K562 (cell line): Measurements from ENCODE around the gene SPTBN4. TPM values are rescaled to one million over a fixed set of nuclear protein-coding genes. Genes with fewer than 3 reads are reported as not detected.

Source experiments
- ADNP ChIP-seq: fragments of 200-800 bp; sonication (Bioruptor generic); IDR thresholded peaks from 2 replicates; pipeline ENCODE4 v1.6.1; 2016; ENCODE audit warnings: missing genetic modification characterization, missing compliant biosample characterization
- FUS ChIP-seq: fragments of 200-400 bp; formaldehyde crosslinking; optimal IDR thresholded peaks from 2 replicates; pipeline ENCODE3; 2017; ENCODE audit warnings: low read depth, low read length
- GABPB2 ChIP-seq: fragments of 250-450 bp; sonication (Bioruptor Pico); conservative IDR thresholded peaks from 2 replicates; pipeline ENCODE4 v1.5.1; 2021; ENCODE audit warnings: mild to moderate bottlenecking
- KLF1 ChIP-seq: fragments of 450-650 bp; IDR thresholded peaks from 2 replicates; pipeline ENCODE4 v1.6.1; 2016; ENCODE audit warnings: missing genetic modification characterization, missing compliant biosample characterization
- MYNN ChIP-seq, 2 experiments: sonication (generic); formaldehyde crosslinking in 1 of 2; IDR thresholded peaks; 2 replicates each; pipeline versions ENCODE4 v1.5.0 to v1.6.1; 2016 to 2020; ENCODE audit warnings: antibody characterized with exemption in 1 of 2, missing genetic modification reagents in 1 of 2
- NFE2 ChIP-seq: IDR thresholded peaks from 2 replicates; pipeline ENCODE4 v1.6.1; 2014; ENCODE audit warnings: antibody characterized with exemption, low read depth
- NFRKB ChIP-seq: fragments of 450-650 bp; IDR thresholded peaks from 2 replicates; pipeline ENCODE4 v1.6.1; 2016; ENCODE audit warnings: low read depth
- TARDBP ChIP-seq: fragments of 450-650 bp; IDR thresholded peaks from 2 replicates; pipeline ENCODE4 v1.6.1; 2016
- TEAD2 ChIP-seq: fragments of 450-650 bp; IDR thresholded peaks from 2 replicates; pipeline ENCODE4 v1.6.1; 2016; ENCODE audit warnings: missing genetic modification characterization, control low read depth, missing compliant biosample characterization
- ZNF354B ChIP-seq: fragments of 250-450 bp; sonication (Bioruptor Pico); IDR thresholded peaks from 2 replicates; pipeline ENCODE4 v1.4.0; 2020
- ZSCAN29 ChIP-seq: fragments of 450-650 bp; IDR thresholded peaks from 2 replicates; pipeline ENCODE4 v1.6.1; 2017
- polyA plus RNA-seq, 8 experiments: library from polyadenylated mRNA; depleted of rRNA in 4 of 8; stranded (reverse) in 5 of 8; unstranded in 3 of 8; fragments of >200 nt; fragmentation: Nextera tagmentation in 2 of 8; fragmentation: Illumina TruSeq in 1 of 8; extraction: Ambion mirVana in 2 of 8; extraction: Trizol in 1 of 8; gene quantifications; 2 replicates each; pipeline versions ENCODE4 v1.2.1 to v1.2.3, GENCODE V29; 2011 to 2014; ENCODE audit warnings: inconsistent platforms in 1 of 8, missing spikeins in 1 of 8
- total RNA-seq, 7 experiments: library from RNA; depleted of rRNA in 6 of 7; stranded (reverse); fragments of >200 nt in 6 of 7; fragmentation: Illumina TruSeq in 2 of 7; extraction: Trizol in 2 of 7; gene quantifications; 2 replicates each; pipeline versions ENCODE4 v1.2.1 to v1.2.3, GENCODE V29; 2011 to 2021; ENCODE audit warnings: low replicate concordance in 1 of 7
- TF ChIP-seq, protein P1 (sequence below): fragments of 250-450 bp; sonication (Bioruptor Pico); IDR thresholded peaks from 2 replicates; pipeline ENCODE4 v1.4.0; 2020; ENCODE audit warnings: mild to moderate bottlenecking, moderate library complexity, borderline replicate concordance
- TF ChIP-seq, protein P2 (sequence below): fragments of 450-650 bp; formaldehyde crosslinking; IDR thresholded peaks from 2 replicates; pipeline ENCODE4 v1.4.0; 2020; ENCODE audit warnings: mild to moderate bottlenecking, moderate library complexity
- TF ChIP-seq, protein P3 (sequence below): fragments of 250-450 bp; sonication (Bioruptor Pico); IDR thresholded peaks from 2 replicates; pipeline ENCODE4 v1.8.0; 2022; ENCODE audit warnings: inconsistent platforms, mild to moderate bottlenecking, moderate library complexity, borderline replicate concordance
- TF ChIP-seq, protein P4 (sequence below): fragments of 450-650 bp; IDR thresholded peaks from 2 replicates; pipeline ENCODE4 v1.6.1; 2016; ENCODE audit warnings: antibody characterized with exemption
- TF ChIP-seq, protein P5 (sequence below): sonication (generic); formaldehyde crosslinking; IDR thresholded peaks from 2 replicates; pipeline ENCODE4 v1.8.0; 2023; ENCODE audit warnings: mild to moderate bottlenecking, missing genetic modification reagents

SPTBN4 gene
- total and polyA plus RNA-seq, 9 of the 15 experiments (the other 6 are each of a cell fraction or from before 2014, with no cell fraction given), result 0.01 to 1.5 (median 0.86) TPM

DNA sequence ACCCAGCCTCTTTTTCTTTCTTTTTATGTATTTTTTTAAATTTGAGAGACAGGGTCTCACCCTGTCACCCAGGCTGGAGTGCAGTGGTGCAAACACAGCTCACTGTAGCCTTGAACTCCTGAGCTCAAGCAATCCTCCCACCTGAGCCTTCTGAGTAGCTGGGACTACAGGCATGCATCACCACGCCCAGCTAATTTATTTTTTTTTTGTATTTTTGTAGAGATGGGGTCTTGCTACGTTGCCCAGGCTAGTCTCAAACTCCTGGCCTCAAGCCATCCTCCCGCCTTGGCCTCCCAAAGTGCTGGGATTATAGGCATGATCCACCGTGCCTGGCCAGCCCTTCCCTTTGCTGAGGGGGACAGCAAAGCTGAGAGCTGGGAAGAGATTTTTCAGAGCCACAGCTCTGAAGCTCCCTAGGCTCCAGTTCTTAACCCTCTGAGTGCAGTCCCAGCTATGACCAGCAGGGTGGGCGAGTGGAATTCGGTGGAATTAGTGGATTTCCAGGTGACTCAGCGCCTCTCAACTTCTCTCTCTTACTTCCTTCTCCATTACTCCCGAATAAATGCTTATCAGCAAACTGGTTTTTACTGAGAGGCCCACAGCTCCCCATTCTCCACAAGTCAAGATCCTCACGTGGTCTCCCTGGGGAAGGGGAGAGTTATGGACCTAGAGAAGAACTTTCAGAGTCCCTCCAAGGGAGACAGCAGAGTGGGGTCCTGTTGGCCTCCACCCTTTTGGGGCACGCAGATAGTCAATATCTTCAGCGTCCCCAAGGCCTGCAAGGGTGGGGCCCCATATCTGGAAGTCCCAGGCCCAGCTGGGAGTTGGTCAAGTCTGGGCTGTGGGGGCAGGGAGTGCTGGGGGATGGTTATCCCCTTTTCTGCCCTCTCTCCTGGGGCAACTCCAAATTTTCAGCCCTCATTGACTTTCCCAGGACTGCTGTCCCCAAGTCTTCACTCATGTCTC is 2.5 kb upstream of the SPTBN4 start (continued):
- TF ChIP-seq, protein P1, sequence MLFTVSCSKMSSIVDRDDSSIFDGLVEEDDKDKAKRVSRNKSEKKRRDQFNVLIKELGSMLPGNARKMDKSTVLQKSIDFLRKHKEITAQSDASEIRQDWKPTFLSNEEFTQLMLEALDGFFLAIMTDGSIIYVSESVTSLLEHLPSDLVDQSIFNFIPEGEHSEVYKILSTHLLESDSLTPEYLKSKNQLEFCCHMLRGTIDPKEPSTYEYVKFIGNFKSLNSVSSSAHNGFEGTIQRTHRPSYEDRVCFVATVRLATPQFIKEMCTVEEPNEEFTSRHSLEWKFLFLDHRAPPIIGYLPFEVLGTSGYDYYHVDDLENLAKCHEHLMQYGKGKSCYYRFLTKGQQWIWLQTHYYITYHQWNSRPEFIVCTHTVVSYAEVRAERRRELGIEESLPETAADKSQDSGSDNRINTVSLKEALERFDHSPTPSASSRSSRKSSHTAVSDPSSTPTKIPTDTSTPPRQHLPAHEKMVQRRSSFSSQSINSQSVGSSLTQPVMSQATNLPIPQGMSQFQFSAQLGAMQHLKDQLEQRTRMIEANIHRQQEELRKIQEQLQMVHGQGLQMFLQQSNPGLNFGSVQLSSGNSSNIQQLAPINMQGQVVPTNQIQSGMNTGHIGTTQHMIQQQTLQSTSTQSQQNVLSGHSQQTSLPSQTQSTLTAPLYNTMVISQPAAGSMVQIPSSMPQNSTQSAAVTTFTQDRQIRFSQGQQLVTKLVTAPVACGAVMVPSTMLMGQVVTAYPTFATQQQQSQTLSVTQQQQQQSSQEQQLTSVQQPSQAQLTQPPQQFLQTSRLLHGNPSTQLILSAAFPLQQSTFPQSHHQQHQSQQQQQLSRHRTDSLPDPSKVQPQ (CRISPR knock-in tag), result no peak
- TF ChIP-seq, protein P2, sequence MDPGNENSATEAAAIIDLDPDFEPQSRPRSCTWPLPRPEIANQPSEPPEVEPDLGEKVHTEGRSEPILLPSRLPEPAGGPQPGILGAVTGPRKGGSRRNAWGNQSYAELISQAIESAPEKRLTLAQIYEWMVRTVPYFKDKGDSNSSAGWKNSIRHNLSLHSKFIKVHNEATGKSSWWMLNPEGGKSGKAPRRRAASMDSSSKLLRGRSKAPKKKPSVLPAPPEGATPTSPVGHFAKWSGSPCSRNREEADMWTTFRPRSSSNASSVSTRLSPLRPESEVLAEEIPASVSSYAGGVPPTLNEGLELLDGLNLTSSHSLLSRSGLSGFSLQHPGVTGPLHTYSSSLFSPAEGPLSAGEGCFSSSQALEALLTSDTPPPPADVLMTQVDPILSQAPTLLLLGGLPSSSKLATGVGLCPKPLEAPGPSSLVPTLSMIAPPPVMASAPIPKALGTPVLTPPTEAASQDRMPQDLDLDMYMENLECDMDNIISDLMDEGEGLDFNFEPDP (CRISPR knock-in tag), result no peak
- TF ChIP-seq, protein P3, sequence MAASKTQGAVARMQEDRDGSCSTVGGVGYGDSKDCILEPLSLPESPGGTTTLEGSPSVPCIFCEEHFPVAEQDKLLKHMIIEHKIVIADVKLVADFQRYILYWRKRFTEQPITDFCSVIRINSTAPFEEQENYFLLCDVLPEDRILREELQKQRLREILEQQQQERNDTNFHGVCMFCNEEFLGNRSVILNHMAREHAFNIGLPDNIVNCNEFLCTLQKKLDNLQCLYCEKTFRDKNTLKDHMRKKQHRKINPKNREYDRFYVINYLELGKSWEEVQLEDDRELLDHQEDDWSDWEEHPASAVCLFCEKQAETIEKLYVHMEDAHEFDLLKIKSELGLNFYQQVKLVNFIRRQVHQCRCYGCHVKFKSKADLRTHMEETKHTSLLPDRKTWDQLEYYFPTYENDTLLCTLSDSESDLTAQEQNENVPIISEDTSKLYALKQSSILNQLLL (CRISPR knock-in tag), result no peak
- peak; percentile 98 for TF ChIP-seq NFE2
- TF ChIP-seq ZNF354B, result no peak
- TF ChIP-seq, protein P4, sequence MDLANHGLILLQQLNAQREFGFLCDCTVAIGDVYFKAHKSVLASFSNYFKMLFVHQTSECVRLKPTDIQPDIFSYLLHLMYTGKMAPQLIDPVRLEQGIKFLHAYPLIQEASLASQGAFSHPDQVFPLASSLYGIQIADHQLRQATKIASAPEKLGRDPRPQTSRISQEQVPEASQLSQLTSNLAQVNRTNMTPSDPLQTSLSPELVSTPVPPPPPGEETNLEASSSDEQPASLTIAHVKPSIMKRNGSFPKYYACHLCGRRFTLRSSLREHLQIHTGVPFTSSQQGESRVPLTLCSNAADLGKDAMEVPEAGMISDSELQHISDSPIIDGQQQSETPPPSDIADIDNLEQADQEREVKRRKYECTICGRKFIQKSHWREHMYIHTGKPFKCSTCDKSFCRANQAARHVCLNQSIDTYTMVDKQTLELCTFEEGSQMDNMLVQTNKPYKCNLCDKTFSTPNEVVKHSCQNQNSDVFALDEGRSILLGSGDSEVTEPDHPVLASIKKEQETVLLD, result peak; percentile 89; the same call in 1 of the 2 replicates
- TF ChIP-seq, protein P5, sequence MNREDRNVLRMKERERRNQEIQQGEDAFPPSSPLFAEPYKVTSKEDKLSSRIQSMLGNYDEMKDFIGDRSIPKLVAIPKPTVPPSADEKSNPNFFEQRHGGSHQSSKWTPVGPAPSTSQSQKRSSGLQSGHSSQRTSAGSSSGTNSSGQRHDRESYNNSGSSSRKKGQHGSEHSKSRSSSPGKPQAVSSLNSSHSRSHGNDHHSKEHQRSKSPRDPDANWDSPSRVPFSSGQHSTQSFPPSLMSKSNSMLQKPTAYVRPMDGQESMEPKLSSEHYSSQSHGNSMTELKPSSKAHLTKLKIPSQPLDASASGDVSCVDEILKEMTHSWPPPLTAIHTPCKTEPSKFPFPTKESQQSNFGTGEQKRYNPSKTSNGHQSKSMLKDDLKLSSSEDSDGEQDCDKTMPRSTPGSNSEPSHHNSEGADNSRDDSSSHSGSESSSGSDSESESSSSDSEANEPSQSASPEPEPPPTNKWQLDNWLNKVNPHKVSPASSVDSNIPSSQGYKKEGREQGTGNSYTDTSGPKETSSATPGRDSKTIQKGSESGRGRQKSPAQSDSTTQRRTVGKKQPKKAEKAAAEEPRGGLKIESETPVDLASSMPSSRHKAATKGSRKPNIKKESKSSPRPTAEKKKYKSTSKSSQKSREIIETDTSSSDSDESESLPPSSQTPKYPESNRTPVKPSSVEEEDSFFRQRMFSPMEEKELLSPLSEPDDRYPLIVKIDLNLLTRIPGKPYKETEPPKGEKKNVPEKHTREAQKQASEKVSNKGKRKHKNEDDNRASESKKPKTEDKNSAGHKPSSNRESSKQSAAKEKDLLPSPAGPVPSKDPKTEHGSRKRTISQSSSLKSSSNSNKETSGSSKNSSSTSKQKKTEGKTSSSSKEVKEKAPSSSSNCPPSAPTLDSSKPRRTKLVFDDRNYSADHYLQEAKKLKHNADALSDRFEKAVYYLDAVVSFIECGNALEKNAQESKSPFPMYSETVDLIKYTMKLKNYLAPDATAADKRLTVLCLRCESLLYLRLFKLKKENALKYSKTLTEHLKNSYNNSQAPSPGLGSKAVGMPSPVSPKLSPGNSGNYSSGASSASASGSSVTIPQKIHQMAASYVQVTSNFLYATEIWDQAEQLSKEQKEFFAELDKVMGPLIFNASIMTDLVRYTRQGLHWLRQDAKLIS (CRISPR knock-in tag), result no peak
- TF ChIP-seq GABPB2 (CRISPR knock-in tag), result no peak
- TF ChIP-seq TEAD2 (tag), result 0 out of 2 replicates have a peak, but pooled peaks have one; percentile 48
- peak; percentile 99 for TF ChIP-seq KLF1 (tag)
- no peak; the same call in 1 of the 2 replicates for TF ChIP-seq NFRKB
- TF ChIP-seq MYNN (IDR thresholded peaks at IDR 0.05), result peak; percentile 83
- TF ChIP-seq MYNN (CRISPR knock-in tag; IDR thresholded peaks at IDR 0.05), result no peak
- TF ChIP-seq FUS, result no peak
- TF ChIP-seq ADNP (tag), result no peak
- peak; percentile 43; the same call in 1 of the 2 replicates for TF ChIP-seq TARDBP
- TF ChIP-seq ZSCAN29, result no peak; the same call in 1 of the 2 replicates
